TTC549 (cell line): ENCODE measurements around the gene FOXN1.

Source experiments
- FAIRE-seq: peaks from 2 replicates; lab custom pipeline; 2012; peaks lifted over from hg19 to GRCh38; lab: Jason Lieb, UNC

Gene FOXN1

GRCh38 chr17:28478712-28479615 is 27.2 kb upstream of the FOXN1 start:
- no peak for FAIRE-seq

GRCh38 chr17:28480278-28480677 is 25.9 kb upstream of the FOXN1 start:
- FAIRE-seq, result no peak

GRCh38 chr17:28480799-28481571 is 25.2 kb upstream of the FOXN1 start:
- no peak for FAIRE-seq

GRCh38 chr17:28482551-28483199 is 23.5 kb upstream of the FOXN1 start:
- FAIRE-seq, result no peak

GRCh38 chr17:28484296-28484695 is 21.9 kb upstream of the FOXN1 start:
- FAIRE-seq, result no peak

- FAIRE-seq, result no peak
These were observed 21.1 kb upstream of the FOXN1 start for GRCh38 chr17:28485049-28485448.

- no peak for FAIRE-seq
These were observed 18.1 kb upstream of the FOXN1 start for GRCh38 chr17:28487881-28488532.

- FAIRE-seq, result no peak
These were observed 17.4 kb upstream of the FOXN1 start for GRCh38 chr17:28488533-28489276.

GRCh38 chr17:28491286-28491685 is 14.9 kb upstream of the FOXN1 start:
- FAIRE-seq, result no peak

GRCh38 chr17:28491860-28492259 is 14.3 kb upstream of the FOXN1 start:
- FAIRE-seq, result no peak

- no peak for FAIRE-seq
These were observed 13.5 kb upstream of the FOXN1 start for GRCh38 chr17:28492352-28493310.

GRCh38 chr17:28493460-28493859 is 12.7 kb upstream of the FOXN1 start:
- no peak for FAIRE-seq

GRCh38 chr17:28494445-28495188 is 11.5 kb upstream of the FOXN1 start:
- no peak for FAIRE-seq

- no peak for FAIRE-seq
These were observed 10.5 kb upstream of the FOXN1 start for GRCh38 chr17:28495635-28496034.

GRCh38 chr17:28497931-28498330 is 8.2 kb upstream of the FOXN1 start:
- no peak for FAIRE-seq

GRCh38 chr17:28498652-28499363 is 7.3 kb upstream of the FOXN1 start:
- no peak for FAIRE-seq

- FAIRE-seq, result no peak
These were observed 6.8 kb upstream of the FOXN1 start for GRCh38 chr17:28499364-28499664.

GRCh38 chr17:28499684-28500357 is 6.3 kb upstream of the FOXN1 start:
- FAIRE-seq, result no peak
